SK-N-SH treated with all-trans-retinoic acid at 6 μM for 48 hours (cell line): ENCODE data around the gene CISD3.

Experiments
- ATAC-seq: fragments of 200-7000 bp; cut with Tn5 transposase; 3 replicates; pipeline ENCODE4 v1.9.1; 2020; ENCODE audit warnings: mild to moderate bottlenecking, moderate library complexity
- ARNTL ChIP-seq: fragments of 450-650 bp; formaldehyde crosslinking; IDR thresholded peaks from 2 replicates; pipeline ENCODE4 v1.5.0; 2020; ENCODE audit warnings: low read depth, mild to moderate bottlenecking, moderate library complexity, borderline replicate concordance
- BACH2 ChIP-seq: fragments of 250-450 bp; sonication (Bioruptor Pico); IDR thresholded peaks from 2 replicates; pipeline ENCODE4 v1.9.0; 2021; ENCODE audit warnings: mild to moderate bottlenecking, borderline replicate concordance
- CSDC2 ChIP-seq: fragments of 250-450 bp; sonication (Bioruptor Pico); IDR thresholded peaks from 2 replicates; pipeline ENCODE4 v1.5.0; 2020; ENCODE audit warnings: mild to moderate bottlenecking, moderate library complexity
- GLIS3 ChIP-seq: fragments of 250-450 bp; sonication (Bioruptor Pico); IDR thresholded peaks from 2 replicates; pipeline ENCODE4 v1.5.0; 2020; ENCODE audit warnings: mild to moderate bottlenecking, moderate library complexity
- ISL1 ChIP-seq: fragments of 250-450 bp; sonication (Bioruptor Pico); IDR thresholded peaks from 2 replicates; pipeline ENCODE4 v2.1.2; 2022; ENCODE audit warnings: mild to moderate bottlenecking, moderate library complexity
- OSR1 ChIP-seq: fragments of 250-450 bp; sonication (Bioruptor Pico); IDR thresholded peaks from 2 replicates; pipeline ENCODE4 v1.8.0; 2022; ENCODE audit warnings: moderate library complexity, mild to moderate bottlenecking, inconsistent platforms
- POU6F1 ChIP-seq: fragments of 250-450 bp; sonication (Bioruptor Pico); IDR thresholded peaks from 2 replicates; pipeline ENCODE4 v1.8.0; 2021; ENCODE audit warnings: low read depth, mild to moderate bottlenecking, moderate library complexity, borderline replicate concordance
- PPARA ChIP-seq: fragments of 250-450 bp; sonication (Bioruptor Pico); IDR thresholded peaks from 2 replicates; pipeline ENCODE4 v1.5.0; 2020; ENCODE audit warnings: mild to moderate bottlenecking, borderline replicate concordance
- RARB ChIP-seq: fragments of 250-450 bp; sonication (Bioruptor Pico); IDR thresholded peaks from 2 replicates; pipeline ENCODE4 v1.8.0; 2021; ENCODE audit warnings: mild to moderate bottlenecking, moderate library complexity
- SNAI2 ChIP-seq: fragments of 250-450 bp; sonication (Bioruptor Pico); IDR thresholded peaks from 2 replicates; pipeline ENCODE4 v1.5.0; 2020; ENCODE audit warnings: mild to moderate bottlenecking, moderate library complexity
- TCF4 ChIP-seq: fragments of 250-450 bp; sonication (Bioruptor Pico); IDR thresholded peaks from 2 replicates; pipeline ENCODE4 v1.8.0; 2021; ENCODE audit warnings: mild to moderate bottlenecking, moderate library complexity, borderline replicate concordance
- TOX ChIP-seq: fragments of 250-450 bp; sonication (Bioruptor Pico); IDR thresholded peaks from 2 replicates; pipeline ENCODE4 v1.8.0; 2021; ENCODE audit warnings: mild to moderate bottlenecking, moderate library complexity, borderline replicate concordance
- ZC3H10 ChIP-seq: fragments of 250-450 bp; sonication (Bioruptor Pico); IDR thresholded peaks from 2 replicates; pipeline ENCODE4 v1.5.1; 2021; ENCODE audit warnings: mild to moderate bottlenecking, moderate library complexity
- ZFP3 ChIP-seq: fragments of 250-450 bp; sonication (Bioruptor Pico); IDR thresholded peaks from 2 replicates; pipeline ENCODE4 v1.5.0; 2020; ENCODE audit warnings: mild to moderate bottlenecking, moderate library complexity
- ZFP30 ChIP-seq: fragments of 450-650 bp; formaldehyde crosslinking; IDR thresholded peaks from 2 replicates; pipeline ENCODE4 v1.5.0; 2022; ENCODE audit warnings: mild to moderate bottlenecking, moderate library complexity
- ZNF565 ChIP-seq: fragments of 450-650 bp; formaldehyde crosslinking; conservative IDR thresholded peaks from 2 replicates; pipeline ENCODE4 v1.5.0; 2020; ENCODE audit warnings: low read depth, mild to moderate bottlenecking, moderate library complexity
- ZNF70 ChIP-seq: fragments of 450-650 bp; formaldehyde crosslinking; IDR thresholded peaks from 2 replicates; pipeline ENCODE4 v1.5.0; 2020; ENCODE audit warnings: mild to moderate bottlenecking, moderate library complexity
- ZNF8 ChIP-seq: fragments of 450-650 bp; formaldehyde crosslinking; IDR thresholded peaks from 2 replicates; pipeline ENCODE4 v1.5.0; 2020; ENCODE audit warnings: mild to moderate bottlenecking, moderate library complexity
- TF ChIP-seq, protein P1 (sequence below): fragments of 250-450 bp; sonication (Bioruptor Pico); IDR thresholded peaks from 2 replicates; pipeline ENCODE4 v1.8.0; 2020; ENCODE audit warnings: mild to moderate bottlenecking, moderate library complexity, borderline replicate concordance
- TF ChIP-seq, protein P2 (sequence below): fragments of 250-450 bp; sonication (Bioruptor Pico); IDR thresholded peaks from 2 replicates; pipeline ENCODE4 v1.5.0; 2020; ENCODE audit warnings: mild to moderate bottlenecking, moderate library complexity
- TF ChIP-seq, protein P3 (sequence below): fragments of 250-450 bp; sonication (Bioruptor Pico); IDR thresholded peaks from 2 replicates; pipeline ENCODE4 v1.5.1; 2020; ENCODE audit warnings: low read depth, mild to moderate bottlenecking, moderate library complexity

The CISD3 gene

DNA sequence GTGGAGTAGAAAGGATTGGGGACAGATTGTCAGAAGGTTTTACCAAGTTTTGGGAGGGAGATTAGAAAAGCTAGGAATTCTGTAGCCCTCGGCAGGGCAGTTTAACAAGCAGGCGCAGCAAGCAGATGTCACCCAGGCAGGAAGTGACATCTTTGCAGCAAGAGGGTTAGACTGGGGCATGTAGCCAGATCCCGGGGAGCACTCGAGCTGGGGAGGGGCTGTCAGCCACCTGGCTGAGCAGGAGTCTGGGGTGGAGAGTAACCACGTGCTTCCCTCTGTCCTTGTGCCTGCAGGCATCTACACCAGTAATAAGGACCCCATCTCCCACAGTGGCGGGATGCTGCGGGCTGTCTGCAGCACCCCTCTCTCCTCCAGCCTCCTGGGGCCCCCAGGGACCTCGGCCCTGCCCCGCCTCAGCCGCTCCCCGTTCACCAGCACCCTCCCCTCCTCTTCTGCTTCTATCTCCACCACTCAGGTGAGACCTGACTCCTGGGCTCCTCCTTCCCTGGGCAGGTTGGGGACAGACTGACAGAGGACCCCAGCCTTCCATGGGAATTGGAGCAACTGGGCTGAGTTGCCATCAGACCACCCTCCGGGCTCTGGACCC, 12.9 kb upstream of the CISD3 start (continued):
- no peak for TF ChIP-seq POU6F1
- TF ChIP-seq, all 23 proteins: peak for 0

DNA sequence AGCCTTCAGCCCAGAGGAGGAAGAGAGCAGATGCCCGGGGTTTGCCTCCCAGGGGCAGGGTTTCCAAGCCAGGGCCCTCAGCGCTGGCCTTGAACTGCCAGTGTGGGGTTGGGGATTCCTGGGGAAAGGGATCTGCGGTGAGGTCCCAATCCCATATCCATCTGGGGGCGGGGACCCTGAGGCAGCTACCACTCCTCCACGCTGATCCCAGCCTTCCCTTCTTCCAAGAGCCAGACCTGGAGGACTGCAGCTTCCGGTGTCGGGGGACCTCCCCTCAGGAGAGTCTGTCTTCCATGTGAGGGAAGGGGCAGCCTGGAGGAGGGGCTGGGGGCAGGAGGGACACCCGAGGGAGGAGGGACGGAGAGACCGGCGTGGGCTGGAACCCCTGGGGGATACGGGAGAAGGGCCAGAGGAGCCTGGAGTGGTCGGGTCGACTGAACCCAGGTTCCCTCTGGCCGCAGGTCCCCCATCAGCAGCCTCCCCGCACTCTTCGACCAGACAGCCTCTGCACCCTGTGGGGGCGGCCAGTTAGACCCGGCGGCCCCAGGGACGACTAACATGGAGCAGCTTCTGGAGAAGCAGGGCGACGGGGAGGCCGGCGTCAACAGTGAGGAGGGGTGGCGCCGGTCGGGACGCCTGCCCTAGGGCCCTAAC, 10.7 kb upstream of the CISD3 start:
- ATAC-seq, result no peak
- TF ChIP-seq ARNTL (CRISPR knock-in tag) (no peak), CSDC2 (CRISPR knock-in tag) (no peak), ZC3H10 (no peak), ZNF70 (no peak), ZNF8 (no peak), TOX (no peak), ZFP30 (CRISPR knock-in tag) (no peak), PPARA (no peak), GLIS3 (CRISPR knock-in tag) (no peak), ISL1 (CRISPR knock-in tag) (no peak), RARB (no peak), ZNF565 (no peak), SNAI2 (CRISPR knock-in tag) (no peak), BACH2 (CRISPR knock-in tag) (no peak), OSR1 (CRISPR knock-in tag) (no peak), ZFP3 (no peak)
- TF ChIP-seq, protein P1, sequence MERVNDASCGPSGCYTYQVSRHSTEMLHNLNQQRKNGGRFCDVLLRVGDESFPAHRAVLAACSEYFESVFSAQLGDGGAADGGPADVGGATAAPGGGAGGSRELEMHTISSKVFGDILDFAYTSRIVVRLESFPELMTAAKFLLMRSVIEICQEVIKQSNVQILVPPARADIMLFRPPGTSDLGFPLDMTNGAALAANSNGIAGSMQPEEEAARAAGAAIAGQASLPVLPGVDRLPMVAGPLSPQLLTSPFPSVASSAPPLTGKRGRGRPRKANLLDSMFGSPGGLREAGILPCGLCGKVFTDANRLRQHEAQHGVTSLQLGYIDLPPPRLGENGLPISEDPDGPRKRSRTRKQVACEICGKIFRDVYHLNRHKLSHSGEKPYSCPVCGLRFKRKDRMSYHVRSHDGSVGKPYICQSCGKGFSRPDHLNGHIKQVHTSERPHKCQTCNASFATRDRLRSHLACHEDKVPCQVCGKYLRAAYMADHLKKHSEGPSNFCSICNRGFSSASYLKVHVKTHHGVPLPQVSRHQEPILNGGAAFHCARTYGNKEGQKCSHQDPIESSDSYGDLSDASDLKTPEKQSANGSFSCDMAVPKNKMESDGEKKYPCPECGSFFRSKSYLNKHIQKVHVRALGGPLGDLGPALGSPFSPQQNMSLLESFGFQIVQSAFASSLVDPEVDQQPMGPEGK (CRISPR knock-in tag), result no peak
- TF ChIP-seq, protein P2, sequence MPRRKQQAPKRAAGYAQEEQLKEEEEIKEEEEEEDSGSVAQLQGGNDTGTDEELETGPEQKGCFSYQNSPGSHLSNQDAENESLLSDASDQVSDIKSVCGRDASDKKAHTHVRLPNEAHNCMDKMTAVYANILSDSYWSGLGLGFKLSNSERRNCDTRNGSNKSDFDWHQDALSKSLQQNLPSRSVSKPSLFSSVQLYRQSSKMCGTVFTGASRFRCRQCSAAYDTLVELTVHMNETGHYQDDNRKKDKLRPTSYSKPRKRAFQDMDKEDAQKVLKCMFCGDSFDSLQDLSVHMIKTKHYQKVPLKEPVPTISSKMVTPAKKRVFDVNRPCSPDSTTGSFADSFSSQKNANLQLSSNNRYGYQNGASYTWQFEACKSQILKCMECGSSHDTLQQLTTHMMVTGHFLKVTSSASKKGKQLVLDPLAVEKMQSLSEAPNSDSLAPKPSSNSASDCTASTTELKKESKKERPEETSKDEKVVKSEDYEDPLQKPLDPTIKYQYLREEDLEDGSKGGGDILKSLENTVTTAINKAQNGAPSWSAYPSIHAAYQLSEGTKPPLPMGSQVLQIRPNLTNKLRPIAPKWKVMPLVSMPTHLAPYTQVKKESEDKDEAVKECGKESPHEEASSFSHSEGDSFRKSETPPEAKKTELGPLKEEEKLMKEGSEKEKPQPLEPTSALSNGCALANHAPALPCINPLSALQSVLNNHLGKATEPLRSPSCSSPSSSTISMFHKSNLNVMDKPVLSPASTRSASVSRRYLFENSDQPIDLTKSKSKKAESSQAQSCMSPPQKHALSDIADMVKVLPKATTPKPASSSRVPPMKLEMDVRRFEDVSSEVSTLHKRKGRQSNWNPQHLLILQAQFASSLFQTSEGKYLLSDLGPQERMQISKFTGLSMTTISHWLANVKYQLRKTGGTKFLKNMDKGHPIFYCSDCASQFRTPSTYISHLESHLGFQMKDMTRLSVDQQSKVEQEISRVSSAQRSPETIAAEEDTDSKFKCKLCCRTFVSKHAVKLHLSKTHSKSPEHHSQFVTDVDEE (CRISPR knock-in tag), result no peak
- TF ChIP-seq, protein P3, sequence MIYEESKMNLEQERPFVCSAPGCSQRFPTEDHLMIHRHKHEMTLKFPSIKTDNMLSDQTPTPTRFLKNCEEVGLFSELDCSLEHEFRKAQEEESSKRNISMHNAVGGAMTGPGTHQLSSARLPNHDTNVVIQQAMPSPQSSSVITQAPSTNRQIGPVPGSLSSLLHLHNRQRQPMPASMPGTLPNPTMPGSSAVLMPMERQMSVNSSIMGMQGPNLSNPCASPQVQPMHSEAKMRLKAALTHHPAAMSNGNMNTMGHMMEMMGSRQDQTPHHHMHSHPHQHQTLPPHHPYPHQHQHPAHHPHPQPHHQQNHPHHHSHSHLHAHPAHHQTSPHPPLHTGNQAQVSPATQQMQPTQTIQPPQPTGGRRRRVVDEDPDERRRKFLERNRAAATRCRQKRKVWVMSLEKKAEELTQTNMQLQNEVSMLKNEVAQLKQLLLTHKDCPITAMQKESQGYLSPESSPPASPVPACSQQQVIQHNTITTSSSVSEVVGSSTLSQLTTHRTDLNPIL, result no peak

GRCh38 chr17:38719943-38720641, 10.0 kb upstream of the CISD3 start:
- no peak for ATAC-seq
- no peak for TF ChIP-seq ZFP3
- TF ChIP-seq ZNF565, result no peak
- TF ChIP-seq ARNTL (CRISPR knock-in tag), result no peak
- TF ChIP-seq ZFP30 (CRISPR knock-in tag), result no peak
- TF ChIP-seq SNAI2 (CRISPR knock-in tag), result no peak
- TF ChIP-seq OSR1 (CRISPR knock-in tag), result no peak
- no peak for TF ChIP-seq TCF4 (CRISPR knock-in tag)
- no peak for TF ChIP-seq TOX
- TF ChIP-seq, protein P3, result no peak
- TF ChIP-seq RARB, result no peak
- no peak for TF ChIP-seq BACH2 (CRISPR knock-in tag)
